Measurements from ENCODE around the gene R3HDM2. TPM values are rescaled to one million over a fixed set of nuclear protein-coding genes. Genes with fewer than 3 reads are reported as not detected.

The R3HDM2 gene
- total and polyA plus RNA-seq, 2 donors from 2014 or later = 16.5 to 67.3 TPM

DNA sequence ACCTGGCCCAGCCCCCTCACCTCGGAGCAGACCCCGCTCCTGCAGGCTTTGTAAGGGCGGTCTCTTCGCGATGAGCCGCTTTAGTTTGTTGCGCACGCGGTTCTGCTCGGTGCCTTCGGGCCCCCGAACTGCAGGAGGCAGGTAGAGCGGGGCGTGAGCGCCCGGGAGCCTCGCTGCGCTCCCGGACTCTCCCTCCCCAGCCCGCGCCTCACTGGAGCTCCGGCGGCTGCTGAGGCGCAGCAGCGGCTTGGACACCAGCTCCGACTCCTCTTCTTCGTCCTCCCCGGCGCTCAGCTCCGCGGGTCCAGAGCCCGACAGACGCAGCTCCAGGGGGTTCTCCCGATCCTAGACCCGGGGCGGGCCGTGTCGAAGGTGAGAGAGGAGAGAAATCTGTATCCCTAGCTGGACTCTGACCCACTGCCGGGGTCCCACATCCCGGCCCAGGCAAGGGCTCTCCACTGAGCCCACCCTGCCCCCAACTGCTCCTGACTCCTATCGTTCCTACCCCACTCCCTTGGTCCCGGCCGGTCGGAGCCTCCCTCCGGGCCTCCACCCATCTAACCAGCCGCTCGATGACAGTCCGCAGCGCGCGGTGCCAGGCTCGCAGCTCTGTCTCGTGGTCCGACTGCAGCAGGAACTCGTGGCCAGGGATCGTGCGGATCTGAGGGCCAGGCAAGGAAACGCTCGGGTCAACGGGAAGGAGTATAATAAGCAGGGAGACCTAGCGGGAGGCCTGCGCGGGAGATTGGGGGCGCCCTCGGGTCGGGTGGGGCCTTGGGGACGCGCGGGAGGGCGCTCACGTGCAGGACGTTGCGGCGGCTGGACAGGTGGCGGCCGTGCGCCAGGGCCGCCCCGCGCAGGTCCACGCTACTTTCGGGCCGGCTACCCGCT is 44.7 kb upstream of the R3HDM2 start:
- no peak overlapping the region for H3K27ac ChIP-seq (ENCODE audit: low read depth in 2 of 2, low read length in 2 of 2)
- H3K9ac ChIP-seq (ENCODE audit: low read length in 3 of 3) = no peak overlapping the region
- H3K9me3 ChIP-seq (ENCODE audit: control insufficient read depth in 2 of 3, insufficient read depth in 1 of 3, low read length in 3 of 3) = no peaks in the 10 kb centered on the region
- DNase-seq (peak; percentile 37 to 82 (median 55)), FAIRE-seq (no peak)
- H3K4me3 ChIP-seq (ENCODE audit: low read length in 3 of 3) = peak overlapping the region; percentile 6 to 43 (median 10)
- peaks cover 0 to 18% (median 0%) of the 10 kb centered on the region in 3 donors for H3K4me1 ChIP-seq (ENCODE audit: control insufficient read depth in 2 of 3, insufficient read depth in 2 of 3, low read depth in 1 of 3, low read length in 3 of 3)
- intact Hi-C loops (cut with DNase I) = no loop called here
- TF ChIP-seq CTCF (IDR thresholded peaks at IDR 0.05; ENCODE audit: borderline replicate concordance, extremely low read depth, insufficient read depth) = no peak
- no peaks in the 10 kb centered on the region for H3K36me3 ChIP-seq (ENCODE audit: control insufficient read depth in 2 of 3, insufficient read depth in 3 of 3, low read length in 3 of 3)
- H3K27me3 ChIP-seq (ENCODE audit: control insufficient read depth, insufficient read depth, low read length) = peaks cover 25% of the 10 kb centered on the region

DNA sequence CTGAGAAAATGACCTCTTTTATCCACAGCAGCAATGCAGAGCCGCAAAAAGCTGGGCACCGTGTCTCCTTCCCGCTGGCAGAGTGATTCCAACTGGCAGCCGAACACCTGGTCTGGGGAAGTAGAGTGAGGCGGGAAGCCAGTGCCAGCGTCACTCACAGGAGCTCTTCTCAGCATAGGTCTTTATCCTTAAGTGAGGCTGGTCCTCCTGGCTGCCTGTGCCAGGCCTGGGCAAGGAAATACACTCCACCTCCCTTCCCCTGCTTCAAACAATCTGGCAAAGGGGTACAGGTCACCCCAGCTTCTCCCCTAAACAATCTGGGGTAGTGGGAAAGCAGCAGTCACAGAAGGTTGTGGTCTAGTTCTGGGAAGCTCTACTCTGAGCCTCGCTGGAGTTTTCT is 44.0 kb upstream of the R3HDM2 start:
- peaks cover 25% of the 10 kb centered on the region for H3K27me3 ChIP-seq (ENCODE audit: control insufficient read depth, insufficient read depth, low read length)
- no peak overlapping the region for H3K27ac ChIP-seq (ENCODE audit: low read depth in 2 of 2, low read length in 2 of 2)
- FAIRE-seq = no peak
- H3K9ac ChIP-seq (ENCODE audit: low read length in 3 of 3) = no peak overlapping the region
- intact Hi-C loops (cut with DNase I) = no loop called here
- no peaks in the 10 kb centered on the region for H3K36me3 ChIP-seq (ENCODE audit: control insufficient read depth in 2 of 3, insufficient read depth in 3 of 3, low read length in 3 of 3)
- TF ChIP-seq CTCF (IDR thresholded peaks at IDR 0.05; ENCODE audit: borderline replicate concordance, extremely low read depth, insufficient read depth) = no peak
- peaks cover 0 to 18% (median 0%) of the 10 kb centered on the region in 3 donors for H3K4me1 ChIP-seq (ENCODE audit: control insufficient read depth in 2 of 3, insufficient read depth in 2 of 3, low read depth in 1 of 3, low read length in 3 of 3)
- H3K9me3 ChIP-seq (ENCODE audit: control insufficient read depth in 2 of 3, insufficient read depth in 1 of 3, low read length in 3 of 3) = no peaks in the 10 kb centered on the region
- DNase-seq = peak in 1 of 5 donors; percentile 36
- no peak overlapping the region for H3K4me3 ChIP-seq (ENCODE audit: low read length in 3 of 3)

GRCh38 chr12:57474430-57474829 is 43.6 kb upstream of the R3HDM2 start:
- no peak overlapping the region for H3K9ac ChIP-seq (ENCODE audit: low read length in 3 of 3)
- FAIRE-seq (no peak), DNase-seq (peak in 1 of 5 donors; percentile 29)
- intact Hi-C loops (cut with DNase I) = no loop called here
- H3K27me3 ChIP-seq (ENCODE audit: control insufficient read depth, insufficient read depth, low read length) = peaks cover 25% of the 10 kb centered on the region
- H3K4me1 ChIP-seq (ENCODE audit: control insufficient read depth in 2 of 3, insufficient read depth in 2 of 3, low read depth in 1 of 3, low read length in 3 of 3) = peaks cover 0 to 18% (median 0%) of the 10 kb centered on the region in 3 donors
- H3K36me3 ChIP-seq (ENCODE audit: control insufficient read depth in 2 of 3, insufficient read depth in 3 of 3, low read length in 3 of 3) = no peaks in the 10 kb centered on the region
- no peaks in the 10 kb centered on the region for H3K9me3 ChIP-seq (ENCODE audit: control insufficient read depth in 2 of 3, insufficient read depth in 1 of 3, low read length in 3 of 3)
- no peak for TF ChIP-seq CTCF (IDR thresholded peaks at IDR 0.05; ENCODE audit: borderline replicate concordance, extremely low read depth, insufficient read depth)
- no peak overlapping the region for H3K4me3 ChIP-seq (ENCODE audit: low read length in 3 of 3)
- H3K27ac ChIP-seq (ENCODE audit: low read depth in 2 of 2, low read length in 2 of 2) = no peak overlapping the region
